AG09319 (cell line): ENCODE results near the gene GALNT14.

Experiments
- DNase-seq: peaks from one replicate; pipeline ENCODE4 v3.0.0-alpha.2; 2010; ENCODE audit warnings: low read depth; ENCODE audit errors: extremely low read depth
- CTCF ChIP-seq: IDR thresholded peaks from 2 replicates; pipeline ENCODE4 v1.5.1; 2011; ENCODE audit warnings: low read depth, mild to moderate bottlenecking, inconsistent platforms, low read length, moderate library complexity

GALNT14 gene

GRCh38 chr2:30948857-30949256, 189.4 kb downstream of the GALNT14 start:
- no peak for TF ChIP-seq CTCF

DNA sequence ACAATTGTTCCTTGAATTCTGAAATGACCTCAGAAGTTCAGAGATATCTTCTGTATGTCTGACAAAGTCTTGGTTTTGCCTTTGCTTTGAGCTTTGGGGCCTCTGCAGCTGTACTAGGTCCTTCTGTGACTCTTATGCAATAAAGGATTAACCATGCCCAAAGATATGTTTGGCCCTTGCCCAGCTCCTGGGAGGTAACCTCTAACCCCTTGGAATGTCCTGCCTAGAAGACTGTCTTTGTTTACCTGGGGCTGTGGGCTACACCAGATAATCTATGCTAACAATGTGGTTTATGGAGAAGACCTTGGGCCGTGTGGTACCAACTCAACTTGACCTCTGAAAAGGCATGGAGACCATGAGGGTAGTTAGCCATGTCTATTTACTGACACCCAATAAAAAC, 190.1 kb downstream of the GALNT14 start:
- no peak for TF ChIP-seq CTCF
- DNase-seq: no peak

More at GRCh38 chr2:30948857-30949256, 189.4 kb downstream of the GALNT14 start:
- no peak for DNase-seq

DNA sequence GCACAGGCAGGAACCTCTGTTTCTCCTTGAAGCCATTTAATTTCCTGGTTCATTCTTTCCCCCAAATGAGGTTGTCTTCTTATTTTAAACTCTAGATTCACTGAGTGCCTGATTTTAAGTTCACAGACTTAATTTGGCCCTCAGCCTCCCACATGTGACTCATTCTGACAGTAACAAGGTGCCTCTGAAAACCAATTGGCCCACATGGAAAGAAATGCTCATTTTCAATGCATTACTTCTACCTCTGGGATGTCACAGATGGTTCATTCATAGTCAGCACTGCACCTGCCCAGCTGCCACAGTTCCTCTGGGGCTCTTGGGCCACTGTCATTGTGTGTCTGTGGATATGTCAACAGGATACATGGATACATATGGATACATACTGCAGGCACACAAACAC, 190.6 kb downstream of the GALNT14 start:
- TF ChIP-seq CTCF: no peak
- no peak for DNase-seq

- no peak for DNase-seq
- no peak for TF ChIP-seq CTCF
Measured at GRCh38 chr2:30942419-30942818, 195.8 kb downstream of the GALNT14 start.

DNA sequence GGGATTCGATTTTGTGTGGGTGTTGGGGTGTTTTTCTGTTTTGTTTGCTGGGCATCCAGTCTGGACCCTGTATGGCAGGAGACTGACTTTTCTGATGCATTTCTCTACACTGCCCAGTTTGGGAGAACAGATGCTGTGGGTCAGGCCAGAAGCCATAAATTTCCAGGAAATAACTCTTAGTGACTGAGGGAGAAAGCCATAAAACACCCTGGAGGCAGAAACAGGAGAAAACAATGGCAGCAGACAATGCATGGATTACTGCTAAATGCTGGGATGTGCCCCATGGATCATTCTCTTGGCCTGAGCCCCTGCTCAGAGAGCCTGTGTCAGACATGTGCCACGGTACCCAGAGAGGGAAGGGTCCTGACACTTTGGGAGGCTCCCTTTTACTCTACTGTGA, 197.4 kb downstream of the GALNT14 start:
- DNase-seq: no peak
- TF ChIP-seq CTCF: no peak

DNA sequence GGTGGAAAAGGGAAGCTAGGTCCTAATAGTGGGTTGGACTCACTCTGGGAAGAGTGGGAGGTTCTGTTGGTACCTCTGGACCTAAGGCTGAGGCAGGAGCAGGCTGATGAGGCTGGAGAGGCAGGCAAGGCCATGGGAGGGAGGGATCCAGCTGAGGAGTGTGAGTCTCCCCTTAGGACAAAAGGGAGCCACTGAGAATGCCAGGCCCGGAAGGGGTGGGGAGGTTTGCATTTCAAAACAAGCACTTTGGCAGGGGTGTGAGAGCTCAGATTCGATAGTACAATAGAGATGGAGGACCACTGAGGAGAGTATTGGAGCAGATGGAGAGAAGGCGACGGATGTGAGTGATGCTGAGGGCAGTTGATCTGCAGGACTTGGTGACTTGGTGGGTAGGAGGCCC, 198.9 kb downstream of the GALNT14 start:
- DNase-seq: no peak
- no peak for TF ChIP-seq CTCF

DNA sequence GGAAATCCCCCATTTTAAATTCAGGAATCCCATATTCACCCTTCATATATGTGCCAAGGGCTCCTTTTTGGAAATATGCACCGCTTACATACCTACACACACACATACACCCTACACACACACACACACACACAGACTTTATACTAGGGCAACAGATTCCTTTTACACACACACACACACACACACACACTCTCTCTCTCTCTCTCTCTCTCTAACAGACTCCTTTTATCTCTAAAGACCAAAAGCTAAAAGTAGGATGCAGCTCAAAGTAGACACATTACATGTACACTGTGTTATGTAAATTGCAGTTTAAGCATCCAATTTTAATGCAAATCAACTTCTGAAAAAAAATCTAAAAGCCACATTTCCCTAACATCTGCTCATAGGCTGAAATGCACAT, 200.0 kb downstream of the GALNT14 start:
- TF ChIP-seq CTCF: no peak

More for the DNA sequence above, 200.0 kb downstream of the GALNT14 start:
- no peak for DNase-seq
